Thyroid gland (tissue), 4 donors: Measurements from ENCODE around the gene IPO9. TPM values are rescaled to one million over a fixed set of nuclear protein-coding genes. Genes with fewer than 3 reads are reported as not detected.
A peak's percentile ranks its signal among the peaks of the same experiment; 100 is the strongest.
"Not testable (repeated sequence)": the region's sequence is repeated elsewhere in the genome, so short reads cannot be mapped to it uniquely, and the experiment has no call there.

ENCODE experiments used
- DNase-seq, 2 donors: peaks; one replicate each; pipeline ENCODE4 v3.0.0-alpha.2; 2019
- H3K27ac ChIP-seq, 3 donors: fragments of 200-600 bp; sonication (generic); 1 replicate in 2 of 3; 2 replicates in 1 of 3; pipeline ENCODE4 v1.5.1; 2016 to 2019; ENCODE audit warnings: mild to moderate bottlenecking in 1 of 3, moderate library complexity in 1 of 3
- H3K27me3 ChIP-seq: fragments of 200-600 bp; sonication (generic); one replicate; pipeline ENCODE4 v1.5.1; 2019
- H3K36me3 ChIP-seq, 2 donors: fragments of 200-600 bp; sonication (generic); one replicate each; pipeline ENCODE4 v1.5.1; 2016 to 2019
- H3K4me1 ChIP-seq, 2 donors: fragments of 200-600 bp; sonication (generic); one replicate each; pipeline ENCODE4 v1.5.1; 2017 to 2019
- H3K4me3 ChIP-seq, 3 donors: fragments of 200-600 bp; sonication (generic); replicated peaks in 1 of 3; 1 replicate in 2 of 3; 2 replicates in 1 of 3; pipeline ENCODE4 v1.5.1; 2016; ENCODE audit warnings: mild to moderate bottlenecking in 1 of 3
- H3K9me3 ChIP-seq: fragments of 200-600 bp; sonication (generic); one replicate; pipeline ENCODE4 v1.5.1; 2017
- CTCF ChIP-seq, 6 experiments: fragments of 200-600 bp in 3 of 6; fragments of 450-650 bp in 3 of 6; sonication (generic) in 3 of 6; IDR thresholded peaks; one replicate each; pipeline ENCODE4 v1.5.1; 2016 to 2019; ENCODE audit warnings: antibody characterized with exemption in 6 of 6, mild to moderate bottlenecking in 2 of 6, inconsistent platforms in 1 of 6, moderate library complexity in 1 of 6
- POLR2A ChIP-seq, 2 donors: fragments of 450-650 bp; IDR thresholded peaks; one replicate each; pipeline ENCODE4 v1.6.1; 2017; ENCODE audit warnings: antibody characterized with exemption in 2 of 2, mild to moderate bottlenecking in 2 of 2, moderate library complexity in 1 of 2
- WGBS, 2 donors: methylation state at CpG; one replicate each; pipeline ENCODE4 v1.1.5; 2017; 5-methylcytosine and 5-hydroxymethylcytosine counted together
- intact Hi-C: fragments of 100-400 bp; cut with DNase I; formaldehyde crosslinking; loops from one replicate; pipeline ENCODE4 v1.15.1; 2023
- total RNA-seq, 4 donors: library from RNA; depleted of rRNA; stranded (reverse); fragments of >200 nt; gene quantifications; one replicate each; pipeline ENCODE4 v1.2.3, GENCODE V29; 2016

Gene IPO9
- total RNA-seq, 4 donors from 2014 or later = 28.4 to 42.1 (median 36.7) TPM

GRCh38 chr1:201827321-201828216 lies 1.4 kb upstream of the IPO9 start:
- TF ChIP-seq CTCF (IDR thresholded peaks at IDR 0.05) (no peak), POLR2A (IDR thresholded peaks at IDR 0.05) (no peak)
- Histone ChIP-seq H3K4me1 (peaks cover 28 to 33% of the 10 kb centered on the region in 2 donors), H3K9me3 (no peaks in the 10 kb centered on the region), H3K4me3 (no peak overlapping the region), H3K27me3 (no peaks in the 10 kb centered on the region), H3K36me3 (no peaks in the 10 kb centered on the region), H3K27ac (peak overlapping the region in 2 of 3 donors; percentile 14 to 26)
- peak; percentile 23 to 43 for DNase-seq
- intact Hi-C loops = no loop called here
- 65 to 77% methylated on average over 8 of the region's 8 CpGs for WGBS, 2 donors

- intact Hi-C loops = no loop called here
- WGBS, 2 donors = 82 to 90% methylated on average over 16 of the region's 16 CpGs
- no peak overlapping the region for H3K4me3 ChIP-seq
- peaks cover 28 to 35% of the 10 kb centered on the region in 2 donors for H3K4me1 ChIP-seq
- peak overlapping the region in 2 of 3 donors; percentile 12 to 86 for H3K27ac ChIP-seq
- H3K9me3 ChIP-seq = no peaks in the 10 kb centered on the region
- H3K27me3 ChIP-seq = no peaks in the 10 kb centered on the region
- H3K36me3 ChIP-seq = no peaks in the 10 kb centered on the region
- TF ChIP-seq POLR2A (IDR thresholded peaks at IDR 0.05) (no peak), CTCF (IDR thresholded peaks at IDR 0.05) (no peak)
- DNase-seq = no peak
Observed at GRCh38 chr1:201828217-201828819, 639 bp upstream of the IPO9 start.

- no peaks in the 10 kb centered on the region for H3K9me3 ChIP-seq
- no peak for TF ChIP-seq POLR2A (IDR thresholded peaks at IDR 0.05)
- TF ChIP-seq CTCF (IDR thresholded peaks at IDR 0.05) = no peak
- DNase-seq = no peak
- 84 to 92% methylated on average over 4 of the region's 4 CpGs for WGBS, 2 donors
- H3K4me1 ChIP-seq = peaks cover 28 to 38% of the 10 kb centered on the region in 2 donors
- intact Hi-C loops = no loop called here
- no peak overlapping the region for H3K27ac ChIP-seq
- H3K27me3 ChIP-seq = no peaks in the 10 kb centered on the region
- no peaks in the 10 kb centered on the region for H3K36me3 ChIP-seq
- no peak overlapping the region for H3K4me3 ChIP-seq
Observed at GRCh38 chr1:201831371-201831770, 2.4 kb downstream of the IPO9 start.

GRCh38 chr1:201834621-201835020 lies 5.7 kb downstream of the IPO9 start:
- Histone ChIP-seq H3K36me3 (no peaks in the 10 kb centered on the region), H3K9me3 (no peaks in the 10 kb centered on the region), H3K27me3 (no peaks in the 10 kb centered on the region), H3K4me3 (no peak overlapping the region), H3K27ac (no peak overlapping the region), H3K4me1 (peaks cover 20 to 32% of the 10 kb centered on the region in 2 donors)
- intact Hi-C loops = no loop called here
- WGBS, 2 donors = 100% methylated on average over 5 of the region's 5 CpGs
- no peak for DNase-seq
- TF ChIP-seq POLR2A (IDR thresholded peaks at IDR 0.05) = no peak
- no peak for TF ChIP-seq CTCF (IDR thresholded peaks at IDR 0.05)

- WGBS, 2 donors = 67 to 91% methylated on average over 2 of the region's 2 CpGs
- no peak for TF ChIP-seq POLR2A (IDR thresholded peaks at IDR 0.05)
- no peak for TF ChIP-seq CTCF (IDR thresholded peaks at IDR 0.05)
- no peak overlapping the region for H3K4me3 ChIP-seq
- H3K4me1 ChIP-seq = peaks cover 3 to 14% of the 10 kb centered on the region in 2 donors
- no peaks in the 10 kb centered on the region for H3K36me3 ChIP-seq
- H3K27me3 ChIP-seq = no peaks in the 10 kb centered on the region
- H3K27ac ChIP-seq = no peak overlapping the region
- intact Hi-C loops = no loop called here
- DNase-seq = no peak
- H3K9me3 ChIP-seq = no peaks in the 10 kb centered on the region
Observed at GRCh38 chr1:201838381-201838780, 9.4 kb downstream of the IPO9 start.

GRCh38 chr1:201839089-201839488 lies 10.1 kb downstream of the IPO9 start:
- H3K4me3 ChIP-seq, H3K27ac ChIP-seq, H3K36me3 ChIP-seq, H3K27me3 ChIP-seq, H3K9me3 ChIP-seq, DNase-seq, intact Hi-C loops: not testable (repeated sequence)
- WGBS, 2 donors = 95 to 99% methylated on average over 10 of the region's 10 CpGs
- H3K4me1 ChIP-seq = peaks cover 3 to 12% of the 10 kb centered on the region in 2 donors
